ENCODE measurements around the gene MAN1B1.

GRCh38 chr9:137062384-137062783, 24.4 kb upstream of the MAN1B1 start:
- TF ChIP-seq, protein P1, sequence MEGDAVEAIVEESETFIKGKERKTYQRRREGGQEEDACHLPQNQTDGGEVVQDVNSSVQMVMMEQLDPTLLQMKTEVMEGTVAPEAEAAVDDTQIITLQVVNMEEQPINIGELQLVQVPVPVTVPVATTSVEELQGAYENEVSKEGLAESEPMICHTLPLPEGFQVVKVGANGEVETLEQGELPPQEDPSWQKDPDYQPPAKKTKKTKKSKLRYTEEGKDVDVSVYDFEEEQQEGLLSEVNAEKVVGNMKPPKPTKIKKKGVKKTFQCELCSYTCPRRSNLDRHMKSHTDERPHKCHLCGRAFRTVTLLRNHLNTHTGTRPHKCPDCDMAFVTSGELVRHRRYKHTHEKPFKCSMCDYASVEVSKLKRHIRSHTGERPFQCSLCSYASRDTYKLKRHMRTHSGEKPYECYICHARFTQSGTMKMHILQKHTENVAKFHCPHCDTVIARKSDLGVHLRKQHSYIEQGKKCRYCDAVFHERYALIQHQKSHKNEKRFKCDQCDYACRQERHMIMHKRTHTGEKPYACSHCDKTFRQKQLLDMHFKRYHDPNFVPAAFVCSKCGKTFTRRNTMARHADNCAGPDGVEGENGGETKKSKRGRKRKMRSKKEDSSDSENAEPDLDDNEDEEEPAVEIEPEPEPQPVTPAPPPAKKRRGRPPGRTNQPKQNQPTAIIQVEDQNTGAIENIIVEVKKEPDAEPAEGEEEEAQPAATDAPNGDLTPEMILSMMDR (optimal IDR thresholded peaks at IDR 0.05 in 1 of 3, IDR thresholded peaks at IDR 0.05 in 1 of 3, conservative IDR thresholded peaks at IDR 0.05 in 1 of 3; ENCODE audit: extremely low read depth in 1 of 3, insufficient read depth in 2 of 3, low read length in 3 of 3) = no peak
- TF ChIP-seq EZH2 (IDR thresholded peaks at IDR 0.05; ENCODE audit: low read length) = no peak

Measured in keratinocyte (primary cell).